ENCODE measurements around the gene VCL.

VCL gene

GRCh38 chr10:74164716-74165529, 167.0 kb downstream of the VCL start:
- DNase-seq (ENCODE audit: extremely low spot score): no peak
- CTCF ChIA-PET: no interaction called here
- TF ChIP-seq PKNOX1 (IDR thresholded peaks at IDR 0.05) (no peak), HDGF (IDR thresholded peaks at IDR 0.05; ENCODE audit: borderline replicate concordance) (no peak), L3MBTL2 (conservative IDR thresholded peaks at IDR 0.05) (no peak), TARDBP (IDR thresholded peaks at IDR 0.05) (no peak), ARNT (IDR thresholded peaks at IDR 0.05) (no peak)
- POLR2A ChIA-PET: interaction anchor here (0.6 kb wide), 1 partner anchor 421 kb away, joined by 3 read pairs; the partner anchor contains the start of gene SEC24C

DNA sequence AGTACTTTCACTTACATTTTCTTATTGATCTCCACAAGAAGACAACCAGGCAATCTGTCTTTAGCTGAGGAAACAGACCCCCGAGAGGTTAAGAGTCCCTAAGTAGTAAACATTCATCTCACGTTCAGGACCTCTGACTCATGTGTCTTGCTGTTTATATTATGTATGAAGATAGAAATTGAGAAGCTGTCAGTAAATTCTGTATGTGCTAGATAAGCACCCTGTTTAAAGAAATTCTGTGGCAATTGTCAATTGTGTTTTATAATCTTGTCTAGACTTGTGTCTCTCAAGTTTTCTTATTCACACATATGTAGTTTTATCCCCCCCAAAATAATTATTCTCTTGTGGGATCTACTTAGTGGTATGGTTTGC, 167.6 kb downstream of the VCL start:
- DNase-seq (ENCODE audit: extremely low spot score): no peak
- ChIA-PET CTCF (no interaction called here), POLR2A (no interaction called here)
- TF ChIP-seq ELF4 (IDR thresholded peaks at IDR 0.05) (no peak), SP1 (IDR thresholded peaks at IDR 0.05) (no peak), PKNOX1 (IDR thresholded peaks at IDR 0.05) (no peak), FOXM1 (IDR thresholded peaks at IDR 0.05; ENCODE audit: borderline replicate concordance) (no peak), ARNT (IDR thresholded peaks at IDR 0.05) (no peak), LEF1 (IDR thresholded peaks at IDR 0.05; ENCODE audit: borderline replicate concordance) (no peak), FOXA1 (IDR thresholded peaks at IDR 0.05) (no peak), FOXK2 (IDR thresholded peaks at IDR 0.05) (no peak), BHLHE40 (IDR thresholded peaks at IDR 0.05; ENCODE audit: borderline replicate concordance) (no peak), CTBP1 (IDR thresholded peaks at IDR 0.05; ENCODE audit: borderline replicate concordance) (no peak), L3MBTL2 (conservative IDR thresholded peaks at IDR 0.05) (no peak), HDGF (IDR thresholded peaks at IDR 0.05; ENCODE audit: borderline replicate concordance) (no peak), NFRKB (IDR thresholded peaks at IDR 0.05) (no peak), TARDBP (IDR thresholded peaks at IDR 0.05) (no peak), ZNF384 (IDR thresholded peaks at IDR 0.05) (no peak), SUZ12 (IDR thresholded peaks at IDR 0.05) (no peak)

GRCh38 chr10:74167443-74167842, 169.5 kb downstream of the VCL start:
- ChIA-PET CTCF (no interaction called here), POLR2A (interaction anchor here (0.8 kb wide), 1 partner anchor 9 kb away, joined by 4 read pairs; no protein-coding TSS in a partner anchor)
- DNase-seq (ENCODE audit: extremely low spot score): no peak
- TF ChIP-seq LEF1 (IDR thresholded peaks at IDR 0.05; ENCODE audit: borderline replicate concordance): no peak
- no peak for TF ChIP-seq L3MBTL2 (conservative IDR thresholded peaks at IDR 0.05)
- TF ChIP-seq FOXM1 (IDR thresholded peaks at IDR 0.05; ENCODE audit: borderline replicate concordance): no peak
- TF ChIP-seq ARNT (IDR thresholded peaks at IDR 0.05): no peak
- no peak for TF ChIP-seq BHLHE40 (IDR thresholded peaks at IDR 0.05; ENCODE audit: borderline replicate concordance)
- no peak for TF ChIP-seq ZNF384 (IDR thresholded peaks at IDR 0.05)
- TF ChIP-seq TARDBP (IDR thresholded peaks at IDR 0.05): no peak
- TF ChIP-seq FOXK2 (IDR thresholded peaks at IDR 0.05): no peak
- no peak for TF ChIP-seq SUZ12 (IDR thresholded peaks at IDR 0.05)
- TF ChIP-seq PKNOX1 (IDR thresholded peaks at IDR 0.05): no peak
- no peak for TF ChIP-seq SP1 (IDR thresholded peaks at IDR 0.05)
- no peak for TF ChIP-seq HDGF (IDR thresholded peaks at IDR 0.05; ENCODE audit: borderline replicate concordance)
- no peak for TF ChIP-seq CTBP1 (IDR thresholded peaks at IDR 0.05; ENCODE audit: borderline replicate concordance)
- TF ChIP-seq ELF4 (IDR thresholded peaks at IDR 0.05): no peak
- TF ChIP-seq FOXA1 (IDR thresholded peaks at IDR 0.05): no peak

Measured in HEK293T (cell line).